T-helper 1 cell treated with Interleukin-12 subunit alpha and Interleukin-12 subunit beta and Interleukin-4 antibody, amounts not matched to agents 30 μg/mL and 1 μg/mL, for 36 hours (primary cell): ENCODE data around the gene LMO2.
"Not testable (repeated sequence)": the region's sequence is repeated elsewhere in the genome, so short reads cannot be mapped to it uniquely, and the experiment has no call there.

Source experiments
- H3K27ac Mint-ChIP-seq: one replicate; pipeline ENCODE4 v1.8.0; 2021; ENCODE audit warnings: mild to moderate bottlenecking, mixed read lengths
- H3K27me3 Mint-ChIP-seq: one replicate; pipeline ENCODE4 v1.8.0; 2021; ENCODE audit warnings: low read depth, mixed read lengths
- H3K36me3 Mint-ChIP-seq: one replicate; pipeline ENCODE4 v1.8.0; 2021; ENCODE audit warnings: low read depth, mixed read lengths
- H3K4me1 Mint-ChIP-seq: one replicate; pipeline ENCODE4 v1.8.0; 2021; ENCODE audit warnings: low read depth, mixed read lengths
- H3K4me3 Mint-ChIP-seq: one replicate; pipeline ENCODE4 v1.8.0; 2021; ENCODE audit warnings: mild to moderate bottlenecking, moderate library complexity, mixed read lengths
- H3K9me3 Mint-ChIP-seq: one replicate; pipeline ENCODE4 v1.8.0; 2021; ENCODE audit warnings: mixed read lengths

The LMO2 gene

DNA sequence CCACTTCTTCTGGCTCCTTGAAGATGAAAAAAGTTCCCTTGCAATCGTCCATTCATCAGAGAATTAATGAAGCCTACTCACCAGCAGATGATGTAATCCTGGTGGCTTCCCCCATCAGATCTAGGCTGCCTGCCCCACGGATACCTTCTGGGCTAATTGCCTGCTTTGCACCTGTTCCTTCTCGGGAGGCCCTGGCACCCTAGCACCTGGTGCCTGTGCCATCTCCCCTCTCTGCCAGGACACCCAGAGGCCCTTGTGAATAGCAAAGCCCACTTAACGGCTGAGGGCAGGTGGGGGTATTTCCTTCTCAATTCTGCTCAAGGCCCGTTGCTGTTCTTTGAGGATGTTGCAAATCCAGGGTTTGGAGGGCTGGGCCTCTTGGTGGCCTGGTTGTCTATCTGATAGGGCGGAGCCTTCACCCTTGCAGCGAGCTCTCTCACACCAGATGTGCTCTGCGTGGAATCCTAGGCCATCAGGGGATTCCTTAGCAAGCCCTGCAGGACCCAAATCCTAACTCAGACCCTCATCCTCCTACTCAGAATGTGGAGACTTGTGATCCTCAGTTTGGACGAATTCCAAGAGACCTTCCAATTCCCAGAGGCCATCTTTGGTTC lies at the start of gene LMO2:
Gene LMO2 (minus strand): TSS at position 363 of the 614 bp plus-strand sequence. CDS start 22,360 bp downstream, outside the sequence.
- Mint-ChIP-seq H3K9me3 (no peaks in the 10 kb centered on the region), H3K27me3 (peaks cover 88% of the 10 kb centered on the region), H3K4me3 (no peak within 1 kb of the TSS), H3K4me1 (peaks cover 19% of the 10 kb centered on the region), H3K36me3 (no peaks in the 10 kb centered on the region), H3K27ac (no peak within 1 kb of the TSS)

DNA sequence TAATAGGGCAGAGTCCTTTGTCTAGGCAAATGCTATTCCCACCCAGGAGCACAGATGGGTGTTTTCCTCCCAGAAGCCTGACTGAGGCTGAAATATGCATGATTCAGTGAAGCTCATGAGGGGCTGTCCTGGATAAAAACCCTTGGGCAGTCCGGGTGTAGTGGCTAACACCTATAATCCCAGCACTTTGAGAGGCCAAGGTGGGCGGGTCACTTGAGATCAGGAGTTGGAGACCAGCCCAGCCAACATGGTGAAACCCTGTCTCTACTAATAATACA lies 48.6 kb upstream of the LMO2 start:
- H3K27me3 Mint-ChIP-seq = peaks cover 3% of the 10 kb centered on the region
- H3K4me1 Mint-ChIP-seq = no peaks in the 10 kb centered on the region
- H3K9me3 Mint-ChIP-seq = no peaks in the 10 kb centered on the region
- H3K27ac Mint-ChIP-seq = no peak overlapping the region
- no peaks in the 10 kb centered on the region for H3K36me3 Mint-ChIP-seq
- H3K4me3 Mint-ChIP-seq = no peak overlapping the region

- H3K4me3 Mint-ChIP-seq = no peak overlapping the region
- H3K27me3 Mint-ChIP-seq = peaks cover 7% of the 10 kb centered on the region
- H3K9me3 Mint-ChIP-seq = peaks cover 11% of the 10 kb centered on the region
- H3K36me3 Mint-ChIP-seq = no peaks in the 10 kb centered on the region
- H3K27ac Mint-ChIP-seq = no peak overlapping the region
- peaks cover 2% of the 10 kb centered on the region for H3K4me1 Mint-ChIP-seq
Observed at GRCh38 chr11:33936725-33937604, 45.1 kb upstream of the LMO2 start.

GRCh38 chr11:33935461-33936456 lies 43.9 kb upstream of the LMO2 start:
- no peaks in the 10 kb centered on the region for H3K36me3 Mint-ChIP-seq
- no peak overlapping the region for H3K27ac Mint-ChIP-seq
- H3K9me3 Mint-ChIP-seq = peaks cover 14% of the 10 kb centered on the region
- peaks cover 2% of the 10 kb centered on the region for H3K4me1 Mint-ChIP-seq
- peaks cover 7% of the 10 kb centered on the region for H3K27me3 Mint-ChIP-seq
- no peak overlapping the region for H3K4me3 Mint-ChIP-seq

DNA sequence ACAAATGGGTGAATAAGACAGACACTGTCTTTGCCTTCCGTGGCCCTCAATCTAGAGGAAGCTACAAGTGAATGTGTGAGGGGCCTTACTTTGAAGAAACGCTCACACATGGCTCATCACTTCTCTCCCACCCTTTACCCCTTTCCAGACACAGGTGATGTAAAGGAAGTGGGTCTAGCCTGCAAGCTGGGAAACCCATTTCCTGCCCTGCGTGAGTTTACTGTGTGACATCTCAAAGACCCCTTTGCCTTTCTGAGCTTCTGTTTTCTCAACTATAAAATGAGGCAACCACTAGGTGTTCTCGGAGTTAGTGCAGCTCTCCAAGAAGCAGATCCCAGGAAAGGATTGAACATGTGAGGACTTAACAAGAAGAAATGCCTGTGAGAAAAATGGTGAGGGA lies 43.1 kb upstream of the LMO2 start:
- H3K27ac Mint-ChIP-seq = no peak overlapping the region

GRCh38 chr11:33934450-33934849 lies 42.6 kb upstream of the LMO2 start:
- H3K27ac Mint-ChIP-seq = no peak overlapping the region
- peaks cover 5% of the 10 kb centered on the region for H3K4me1 Mint-ChIP-seq
- peaks cover 7% of the 10 kb centered on the region for H3K27me3 Mint-ChIP-seq
- no peaks in the 10 kb centered on the region for H3K36me3 Mint-ChIP-seq
- H3K4me3 Mint-ChIP-seq = no peak overlapping the region
- H3K9me3 Mint-ChIP-seq = peaks cover 14% of the 10 kb centered on the region

More for the DNA sequence above, 43.1 kb upstream of the LMO2 start:
- H3K4me1 Mint-ChIP-seq = peaks cover 5% of the 10 kb centered on the region
- H3K4me3 Mint-ChIP-seq = no peak overlapping the region
- H3K9me3 Mint-ChIP-seq = peaks cover 14% of the 10 kb centered on the region
- H3K36me3 Mint-ChIP-seq = no peaks in the 10 kb centered on the region
- H3K27me3 Mint-ChIP-seq = peaks cover 7% of the 10 kb centered on the region

DNA sequence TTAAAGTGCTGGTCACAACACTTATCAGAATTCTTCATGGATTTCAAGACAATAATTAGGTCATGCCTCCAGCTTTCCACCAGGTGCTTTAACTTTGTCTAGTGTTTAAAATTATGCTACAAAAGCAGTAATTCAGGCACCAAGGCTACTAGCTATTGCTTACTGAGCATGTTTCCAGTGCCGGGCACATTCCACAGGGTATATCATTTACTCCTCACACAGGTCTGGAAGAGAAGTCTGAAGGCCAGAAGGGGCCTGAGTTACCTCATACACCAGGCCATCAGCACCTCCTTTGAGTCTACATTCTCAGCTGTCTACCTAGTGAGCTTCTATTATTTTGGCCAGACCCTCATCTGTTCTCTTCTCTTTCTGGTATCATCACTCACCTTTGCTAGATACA lies 41.7 kb upstream of the LMO2 start:
- Mint-ChIP-seq H3K27ac (no peak overlapping the region), H3K27me3 (peaks cover 7% of the 10 kb centered on the region), H3K9me3 (peaks cover 14% of the 10 kb centered on the region), H3K4me1 (peaks cover 5% of the 10 kb centered on the region), H3K36me3 (no peaks in the 10 kb centered on the region), H3K4me3 (no peak overlapping the region)

DNA sequence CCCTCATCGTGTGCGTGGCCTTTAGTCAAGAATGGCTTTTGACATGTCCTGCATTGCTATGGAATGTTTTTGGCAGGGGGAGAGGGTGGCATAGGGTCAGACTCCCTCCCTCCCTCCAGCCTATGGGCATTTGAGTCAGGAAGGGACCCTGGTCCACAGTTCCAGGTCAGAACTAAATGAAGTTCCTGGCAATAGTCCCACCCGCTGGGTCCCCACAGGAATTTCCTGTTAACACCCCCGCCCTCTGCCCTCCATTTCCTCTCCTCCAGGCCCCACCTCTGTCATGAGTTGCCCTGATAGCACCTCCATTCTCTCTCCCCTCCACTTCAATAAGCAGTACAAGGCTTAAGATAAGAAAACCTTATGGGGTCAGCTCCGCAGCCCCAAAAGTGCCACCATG lies 40.8 kb upstream of the LMO2 start:
- peaks cover 14% of the 10 kb centered on the region for H3K9me3 Mint-ChIP-seq
- H3K36me3 Mint-ChIP-seq = no peaks in the 10 kb centered on the region
- no peak overlapping the region for H3K27ac Mint-ChIP-seq
- no peak overlapping the region for H3K4me3 Mint-ChIP-seq
- H3K27me3 Mint-ChIP-seq = peaks cover 4% of the 10 kb centered on the region
- peaks cover 5% of the 10 kb centered on the region for H3K4me1 Mint-ChIP-seq

GRCh38 chr11:33931739-33932366 lies 40.0 kb upstream of the LMO2 start:
- not testable (repeated sequence) for H3K4me3 Mint-ChIP-seq, H3K36me3 Mint-ChIP-seq, H3K27ac Mint-ChIP-seq, H3K4me1 Mint-ChIP-seq, H3K27me3 Mint-ChIP-seq
- peaks cover 14% of the 10 kb centered on the region for H3K9me3 Mint-ChIP-seq

DNA sequence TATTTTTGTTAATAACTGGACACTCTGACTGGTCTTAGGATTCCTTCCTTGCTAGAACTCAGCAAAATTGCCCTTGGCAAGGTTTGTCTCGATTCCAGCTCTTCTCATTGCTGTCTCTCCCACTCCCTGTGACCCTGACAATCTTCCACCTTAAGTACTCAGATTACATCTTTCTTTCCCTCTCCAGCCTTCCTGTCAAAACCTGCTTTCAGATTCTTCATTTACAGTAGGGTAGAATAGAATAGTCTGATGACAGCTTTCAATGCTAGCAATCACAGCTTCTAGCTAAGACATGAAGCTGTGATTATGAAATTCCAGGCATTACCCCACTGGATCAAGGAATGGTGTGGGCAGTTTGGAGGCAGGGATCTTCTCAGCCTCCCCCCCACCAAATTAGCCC lies 39.2 kb upstream of the LMO2 start:
- Mint-ChIP-seq H3K36me3 (no peaks in the 10 kb centered on the region), H3K27ac (no peak overlapping the region), H3K9me3 (peaks cover 14% of the 10 kb centered on the region), H3K4me1 (peaks cover 5% of the 10 kb centered on the region), H3K27me3 (peaks cover 4% of the 10 kb centered on the region), H3K4me3 (no peak overlapping the region)

- Mint-ChIP-seq H3K27me3 (peaks cover 4% of the 10 kb centered on the region), H3K9me3 (peaks cover 14% of the 10 kb centered on the region), H3K36me3 (no peaks in the 10 kb centered on the region), H3K4me1 (peaks cover 5% of the 10 kb centered on the region), H3K4me3 (no peak overlapping the region), H3K27ac (no peak overlapping the region)
Observed at GRCh38 chr11:33930317-33931021, 38.6 kb upstream of the LMO2 start.

- H3K27me3 Mint-ChIP-seq = no peaks in the 10 kb centered on the region
- H3K27ac Mint-ChIP-seq = no peak overlapping the region
- H3K9me3 Mint-ChIP-seq = peaks cover 14% of the 10 kb centered on the region
- H3K36me3 Mint-ChIP-seq = no peaks in the 10 kb centered on the region
- H3K4me1 Mint-ChIP-seq = peaks cover 5% of the 10 kb centered on the region
- no peak overlapping the region for H3K4me3 Mint-ChIP-seq
Observed at GRCh38 chr11:33928564-33928963, 36.7 kb upstream of the LMO2 start.

DNA sequence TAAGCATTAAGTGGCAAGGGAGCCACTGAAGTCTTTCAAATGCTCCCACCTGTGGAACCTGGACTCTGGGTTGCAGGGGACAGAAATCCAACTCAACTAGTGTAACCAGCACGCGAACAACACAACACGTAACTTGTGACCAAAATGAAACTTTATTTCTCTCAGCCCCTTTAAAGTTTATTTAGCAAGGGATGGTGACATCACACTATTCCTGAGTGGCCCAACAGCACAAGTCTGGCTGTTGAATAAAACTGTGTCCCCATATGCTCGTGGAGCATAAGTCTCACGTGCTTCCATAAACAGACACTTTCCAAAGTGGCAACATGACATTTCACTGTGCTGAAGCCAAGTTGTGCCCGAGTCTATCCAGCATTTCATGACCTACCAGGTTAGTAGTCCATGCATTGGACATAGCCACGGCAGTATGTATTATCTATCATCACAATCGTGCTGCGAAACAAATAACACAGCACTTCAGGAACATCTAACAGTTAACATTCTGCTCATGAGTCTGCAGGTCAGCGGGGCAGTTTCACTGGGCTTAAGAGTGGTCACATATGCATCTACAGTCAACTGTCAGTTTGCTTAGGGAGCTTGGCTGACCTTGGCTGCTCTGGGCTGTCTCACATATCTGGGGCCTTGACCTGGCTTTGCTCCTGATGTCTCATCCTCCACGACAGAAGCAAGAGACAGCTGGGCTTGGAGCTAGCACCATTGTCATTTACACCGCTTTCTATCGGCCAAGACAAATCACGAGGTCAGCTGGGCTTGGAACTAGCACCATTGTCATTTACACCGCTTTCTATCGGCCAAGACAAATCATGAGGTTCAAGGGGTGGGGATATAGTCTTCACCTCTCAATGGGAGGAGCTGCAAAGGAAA lies 35.0 kb upstream of the LMO2 start:
- Mint-ChIP-seq H3K9me3 (peaks cover 2% of the 10 kb centered on the region), H3K4me1 (peaks cover 3% of the 10 kb centered on the region), H3K4me3 (no peak overlapping the region), H3K36me3 (no peaks in the 10 kb centered on the region), H3K27ac (no peak overlapping the region), H3K27me3 (peaks cover 5% of the 10 kb centered on the region)
